GM12875 (cell line): ENCODE measurements around the gene METTL25.

Source experiments
- H3K4me3 ChIP-seq: one replicate; pipeline ENCODE4 v1.5.1; 2011; ENCODE audit warnings: low read depth, low read length, control low read depth
- TF ChIP-seq, protein P1 (sequence below): IDR thresholded peaks from 2 replicates; pipeline ENCODE4 v1.5.1; 2011; ENCODE audit warnings: low read depth, mild to moderate bottlenecking, control low read depth, inconsistent platforms, low read length, moderate library complexity, borderline replicate concordance; ENCODE audit not compliant: insufficient read depth

METTL25 gene

DNA sequence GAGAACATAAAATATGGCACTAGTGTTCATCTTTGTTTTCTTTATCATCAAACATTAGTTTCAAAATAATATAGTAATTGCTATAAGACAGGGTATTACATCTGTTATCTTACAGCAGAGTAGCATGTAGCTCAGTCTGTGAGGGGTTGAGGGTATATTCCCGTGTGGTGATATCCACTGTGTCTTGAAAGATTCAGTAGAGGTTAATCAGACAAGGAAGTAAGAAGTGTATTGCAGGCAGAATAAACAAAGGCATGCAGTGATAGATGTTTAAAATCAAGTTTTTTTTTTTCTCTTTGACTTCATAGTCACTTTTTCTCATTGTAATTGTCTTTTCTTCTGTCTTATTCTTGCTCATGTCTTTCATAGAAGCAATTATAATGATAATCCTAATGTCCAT, 48.3 kb downstream of the METTL25 start:
- TF ChIP-seq, protein P1, sequence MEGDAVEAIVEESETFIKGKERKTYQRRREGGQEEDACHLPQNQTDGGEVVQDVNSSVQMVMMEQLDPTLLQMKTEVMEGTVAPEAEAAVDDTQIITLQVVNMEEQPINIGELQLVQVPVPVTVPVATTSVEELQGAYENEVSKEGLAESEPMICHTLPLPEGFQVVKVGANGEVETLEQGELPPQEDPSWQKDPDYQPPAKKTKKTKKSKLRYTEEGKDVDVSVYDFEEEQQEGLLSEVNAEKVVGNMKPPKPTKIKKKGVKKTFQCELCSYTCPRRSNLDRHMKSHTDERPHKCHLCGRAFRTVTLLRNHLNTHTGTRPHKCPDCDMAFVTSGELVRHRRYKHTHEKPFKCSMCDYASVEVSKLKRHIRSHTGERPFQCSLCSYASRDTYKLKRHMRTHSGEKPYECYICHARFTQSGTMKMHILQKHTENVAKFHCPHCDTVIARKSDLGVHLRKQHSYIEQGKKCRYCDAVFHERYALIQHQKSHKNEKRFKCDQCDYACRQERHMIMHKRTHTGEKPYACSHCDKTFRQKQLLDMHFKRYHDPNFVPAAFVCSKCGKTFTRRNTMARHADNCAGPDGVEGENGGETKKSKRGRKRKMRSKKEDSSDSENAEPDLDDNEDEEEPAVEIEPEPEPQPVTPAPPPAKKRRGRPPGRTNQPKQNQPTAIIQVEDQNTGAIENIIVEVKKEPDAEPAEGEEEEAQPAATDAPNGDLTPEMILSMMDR: no peak
- H3K4me3 ChIP-seq: no peak overlapping the region

DNA sequence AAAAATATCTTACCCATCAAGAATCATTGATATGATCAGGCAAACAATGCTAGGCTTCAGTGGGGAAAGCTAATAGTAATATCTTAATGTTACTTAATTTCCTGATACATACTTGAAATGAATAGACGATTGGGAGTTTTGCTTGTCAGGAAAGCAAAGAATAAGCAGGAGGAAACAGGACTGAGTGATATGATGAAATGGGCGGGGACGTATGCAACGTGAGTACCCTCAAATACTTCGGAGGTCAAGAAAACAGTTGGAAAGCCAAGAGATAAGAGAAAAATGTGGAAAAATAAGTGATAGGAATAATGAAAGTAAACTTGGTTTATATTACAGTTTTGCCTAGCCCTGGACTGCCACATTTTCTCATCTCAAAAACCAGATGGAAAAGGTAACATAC, 49.2 kb downstream of the METTL25 start:
- TF ChIP-seq, protein P1: no peak

DNA sequence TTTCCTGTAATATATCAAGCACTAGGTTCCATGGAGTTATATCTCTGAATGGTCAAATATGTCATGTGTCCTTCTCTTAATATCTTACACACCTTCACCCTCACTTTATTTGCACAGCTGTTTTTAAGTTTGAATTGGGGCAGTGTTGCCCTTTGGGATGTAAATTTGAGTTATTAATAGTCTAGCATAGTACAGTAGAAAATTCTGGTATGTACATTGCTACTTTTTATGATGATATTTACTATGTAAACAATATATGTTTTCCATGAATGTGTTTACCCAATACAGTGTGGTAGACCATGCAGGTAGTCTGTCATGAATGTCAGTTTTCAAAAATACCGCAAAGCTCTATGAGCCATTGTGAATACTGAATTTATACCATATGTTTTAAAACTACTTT, 50.5 kb downstream of the METTL25 start:
- TF ChIP-seq, protein P1: no peak

More for the DNA sequence above, 49.2 kb downstream of the METTL25 start:
- H3K4me3 ChIP-seq: no peak overlapping the region

DNA sequence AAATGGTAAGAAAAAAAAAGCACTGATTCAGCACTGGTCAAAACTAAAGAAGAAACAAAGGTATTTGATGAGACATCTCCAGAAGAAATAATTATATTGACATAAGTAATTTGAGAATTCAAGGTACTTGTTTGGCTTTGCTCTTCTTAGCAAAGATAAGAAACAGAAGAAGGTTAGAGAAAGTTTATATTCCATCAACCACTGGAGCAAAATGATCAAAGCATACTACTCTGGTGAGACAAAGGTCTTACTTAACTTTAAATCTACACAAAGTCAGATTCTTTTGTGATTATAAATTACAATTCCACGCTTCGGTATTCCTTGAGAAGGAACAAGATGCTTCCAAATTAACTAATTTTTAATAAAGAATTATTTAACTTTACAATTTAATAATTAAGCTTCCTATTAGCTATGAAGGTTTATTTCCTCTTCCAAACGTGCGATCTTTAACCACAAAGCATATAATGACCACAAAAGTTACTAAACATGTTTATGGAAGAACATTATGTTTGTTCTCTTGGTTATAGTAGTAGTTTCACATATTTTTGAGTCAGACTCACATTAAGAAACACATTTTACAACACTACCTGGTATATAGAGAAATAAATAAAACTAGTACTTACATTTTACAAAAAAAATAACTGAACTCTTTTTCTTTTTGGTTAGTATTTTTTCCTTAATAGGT, 53.4 kb downstream of the METTL25 start:
- TF ChIP-seq, protein P1: no peak
- no peak overlapping the region for H3K4me3 ChIP-seq

More for the DNA sequence above, 50.5 kb downstream of the METTL25 start:
- no peak overlapping the region for H3K4me3 ChIP-seq

DNA sequence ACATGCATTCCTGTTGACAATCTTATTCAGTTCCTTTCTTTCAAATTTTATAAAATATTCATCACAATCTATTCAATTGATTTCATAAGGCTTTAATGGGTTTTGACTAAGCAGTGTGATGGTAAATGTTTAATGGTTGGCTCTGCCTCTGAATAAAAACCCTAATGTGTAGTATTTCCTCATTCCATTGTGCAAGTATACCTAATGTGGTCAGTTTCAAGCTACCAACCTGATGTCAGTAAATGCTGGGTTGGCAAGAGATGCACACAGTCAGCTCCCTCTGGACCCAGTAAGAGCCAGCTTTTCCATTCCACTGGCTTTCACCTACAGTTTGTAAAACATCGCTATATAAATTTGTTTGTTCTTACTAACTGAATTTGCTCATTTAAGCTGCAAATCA, 53.9 kb downstream of the METTL25 start:
- TF ChIP-seq, protein P1: no peak
- no peak overlapping the region for H3K4me3 ChIP-seq

DNA sequence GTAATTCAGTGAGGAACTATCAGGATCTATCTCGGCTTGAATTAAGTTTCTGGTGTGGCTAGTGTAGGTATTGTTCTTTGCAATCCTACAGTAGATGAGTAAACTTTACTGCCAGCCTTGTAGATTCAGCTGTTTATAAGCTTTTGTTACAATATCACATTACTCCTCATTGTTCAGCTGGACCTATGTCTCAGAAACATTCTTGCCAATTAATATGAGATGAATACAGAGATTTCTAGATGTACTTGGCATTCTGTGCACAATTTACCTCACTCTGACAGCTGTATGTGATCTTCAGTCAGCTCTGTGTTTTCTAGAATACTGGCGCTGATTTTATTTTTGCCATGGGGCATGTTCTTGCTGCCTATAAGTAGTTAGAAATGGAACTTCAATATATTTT, 55.7 kb downstream of the METTL25 start:
- H3K4me3 ChIP-seq: no peak overlapping the region
- TF ChIP-seq, protein P1: no peak

DNA sequence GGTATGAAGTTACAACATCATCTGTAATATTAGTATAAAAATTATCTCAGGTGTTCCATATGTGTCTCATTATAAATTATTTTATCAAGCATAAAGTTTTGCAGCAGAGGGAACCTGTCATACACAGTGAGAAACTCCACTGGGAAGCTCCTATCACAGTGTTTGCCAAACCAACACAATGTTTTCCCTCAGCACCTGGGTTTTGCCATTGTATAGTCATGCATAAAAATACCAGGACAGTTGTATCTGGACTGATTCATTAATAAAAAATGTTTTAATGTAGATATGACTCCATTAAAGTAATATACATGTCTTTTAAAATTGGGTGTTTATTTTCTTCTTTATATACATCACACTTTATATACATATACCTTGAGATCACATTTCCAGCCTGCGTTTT, 56.6 kb downstream of the METTL25 start:
- H3K4me3 ChIP-seq: no peak overlapping the region
- TF ChIP-seq, protein P1: no peak
